GM23338 (cell line): ENCODE measurements around the gene HIVEP1. TPM values are rescaled to one million over a fixed set of nuclear protein-coding genes. Genes with fewer than 3 reads are reported as not detected.

ENCODE experiments used
- ATAC-seq: fragments of 200-7000 bp; cut with Tn5 transposase; 3 replicates; pipeline ENCODE4 v1.9.1; 2020
- DNase-seq: peaks from one replicate; pipeline ENCODE4 v3.0.0-alpha.2; 2015; ENCODE audit warnings: low spot score
- H2AFZ ChIP-seq: fragments of 200-600 bp; sonication (generic); 2 replicates; pipeline ENCODE4 v1.8.0; 2016; ENCODE audit warnings: antibody characterized with exemption, mild to moderate bottlenecking, moderate library complexity
- H3F3A ChIP-seq: fragments of 200-600 bp; sonication (generic); replicated peaks from 2 replicates; pipeline ENCODE4 v1.8.0; 2017; ENCODE audit warnings: antibody characterized with exemption, mixed run types, low read depth
- H3K27ac ChIP-seq: fragments of 200-600 bp; sonication (generic); 2 replicates; pipeline ENCODE4 v1.6.1; 2016; ENCODE audit warnings: low read depth
- H3K27me3 ChIP-seq: fragments of 200-600 bp; sonication (generic); 2 replicates; pipeline ENCODE4 v1.8.0; 2016; ENCODE audit warnings: mild to moderate bottlenecking, mixed run types, moderate library complexity; ENCODE audit not compliant: insufficient read depth
- H3K36me3 ChIP-seq: fragments of 200-600 bp; sonication (generic); 2 replicates; pipeline ENCODE4 v1.8.0; 2016; ENCODE audit warnings: mild to moderate bottlenecking; ENCODE audit not compliant: insufficient read depth
- H3K4me1 ChIP-seq: fragments of 200-600 bp; sonication (generic); 2 replicates; pipeline ENCODE4 v1.8.0; 2016; ENCODE audit warnings: mild to moderate bottlenecking, moderate library complexity; ENCODE audit not compliant: insufficient read depth
- H3K4me2 ChIP-seq: fragments of 200-600 bp; sonication (generic); 2 replicates; pipeline ENCODE4 v1.7.1; 2017; ENCODE audit warnings: mixed run types
- H3K4me3 ChIP-seq: fragments of 200-600 bp; sonication (generic); 2 replicates; pipeline ENCODE4 v1.6.1; 2016; ENCODE audit warnings: mixed run types
- H3K79me2 ChIP-seq: fragments of 200-600 bp; sonication (generic); replicated peaks from 2 replicates; pipeline ENCODE4 v1.8.0; 2017; ENCODE audit warnings: mild to moderate bottlenecking; ENCODE audit not compliant: insufficient read depth
- H3K9me2 ChIP-seq: fragments of 200-600 bp; sonication (generic); 2 replicates; pipeline ENCODE4 v1.8.0; 2017; ENCODE audit not compliant: insufficient read depth
- H4K20me1 ChIP-seq: fragments of 200-600 bp; sonication (generic); replicated peaks from 2 replicates; pipeline ENCODE4 v1.8.0; 2017; ENCODE audit warnings: mild to moderate bottlenecking; ENCODE audit not compliant: insufficient read depth
- H3K27ac Mint-ChIP-seq: 2 replicates; pipeline ENCODE4 v1.8.0; 2020; ENCODE audit warnings: inconsistent platforms, mild to moderate bottlenecking, moderate library complexity, mixed read lengths
- H3K27me3 Mint-ChIP-seq: 3 replicates; pipeline ENCODE4 v1.8.0; 2022; ENCODE audit warnings: low read depth, mild to moderate bottlenecking, moderate library complexity, mixed read lengths, inconsistent platforms; ENCODE audit not compliant: insufficient read depth, poor library complexity
- H3K36me3 Mint-ChIP-seq: 3 replicates; pipeline ENCODE4 v1.8.0; 2021; ENCODE audit warnings: low read depth, mild to moderate bottlenecking, inconsistent platforms, moderate library complexity, mixed read lengths
- H3K4me1 Mint-ChIP-seq: 3 replicates; pipeline ENCODE4 v1.8.0; 2020; ENCODE audit warnings: mild to moderate bottlenecking, inconsistent platforms, mixed read lengths
- H3K4me3 Mint-ChIP-seq: 3 replicates; pipeline ENCODE4 v1.8.0; 2021; ENCODE audit warnings: moderate library complexity, mild to moderate bottlenecking, inconsistent platforms, mixed read lengths
- H3K9me3 Mint-ChIP-seq: 3 replicates; pipeline ENCODE4 v1.8.0; 2020; ENCODE audit warnings: moderate library complexity, mild to moderate bottlenecking, inconsistent platforms, mixed read lengths
- CREB1 ChIP-seq: fragments of 250-450 bp; sonication (Bioruptor Pico); IDR thresholded peaks from 2 replicates; pipeline ENCODE4 v1.5.0; 2020; ENCODE audit warnings: low read depth, mild to moderate bottlenecking, moderate library complexity
- ETS1 ChIP-seq: IDR thresholded peaks from 2 replicates; pipeline ENCODE4 v1.6.1; 2016; ENCODE audit warnings: antibody characterized with exemption
- EZH2 ChIP-seq: fragments of 200-600 bp; sonication (generic); IDR thresholded peaks from one replicate; pipeline ENCODE4 v1.8.0; 2017; ENCODE audit warnings: antibody characterized with exemption, mild to moderate bottlenecking, low read depth; ENCODE audit not compliant: unreplicated experiment
- EZH2phosphoT487 ChIP-seq: fragments of 200-600 bp; sonication (generic); IDR thresholded peaks from one replicate; pipeline ENCODE4 v1.8.1; 2018; ENCODE audit warnings: antibody characterized with exemption; ENCODE audit not compliant: unreplicated experiment
- JUNB ChIP-seq: IDR thresholded peaks from one replicate; pipeline ENCODE4 v1.6.1; 2016; ENCODE audit warnings: antibody characterized with exemption; ENCODE audit not compliant: unreplicated experiment
- NANOG ChIP-seq: IDR thresholded peaks from 2 replicates; pipeline ENCODE4 v1.6.1; 2016; ENCODE audit warnings: antibody characterized with exemption, borderline replicate concordance
- POLR2AphosphoS5 ChIP-seq: IDR thresholded peaks from 2 replicates; pipeline ENCODE4 v1.6.1; 2016; ENCODE audit warnings: antibody characterized with exemption, low read depth
- STAT1 ChIP-seq: IDR thresholded peaks from one replicate; pipeline ENCODE4 v1.6.1; 2016; ENCODE audit warnings: antibody characterized with exemption; ENCODE audit not compliant: unreplicated experiment
- ZNF331 ChIP-seq: fragments of 250-450 bp; sonication (Bioruptor Pico); IDR thresholded peaks from 2 replicates; pipeline ENCODE4 v1.5.0; 2020; ENCODE audit warnings: low read depth, mild to moderate bottlenecking, moderate library complexity
- ZNF462 ChIP-seq: fragments of 250-450 bp; sonication (Bioruptor Pico); IDR thresholded peaks from 2 replicates; pipeline ENCODE4 v1.5.0; 2020; ENCODE audit warnings: mild to moderate bottlenecking, moderate library complexity
- polyA plus RNA-seq: library from polyadenylated mRNA; unstranded; fragments of >200 nt; fragmentation: Nextera tagmentation; extraction: Ambion mirVana; gene quantifications from 2 replicates; pipeline ENCODE4 v1.2.1, GENCODE V29; 2016
- total RNA-seq: library from RNA; depleted of rRNA; stranded (reverse); fragments of >200 nt; shearing (Covaris generic); gene quantifications from 2 replicates; pipeline ENCODE4 v1.2.3, GENCODE V29; 2014
- TF ChIP-seq, protein P1 (sequence below), 2 experiments: fragments of 200-600 bp in 1 of 2; sonication (generic) in 1 of 2; conservative IDR thresholded peaks; 2 replicates each; pipeline versions ENCODE4 v1.5.1 to v1.6.1; 2016 to 2017; ENCODE audit warnings: antibody characterized with exemption in 2 of 2, low read depth in 2 of 2, mild to moderate bottlenecking in 2 of 2, moderate library complexity in 1 of 2

Gene HIVEP1
- total and polyA plus RNA-seq, 2 experiments from 2014 or later = 10.1 to 21.7 TPM

DNA sequence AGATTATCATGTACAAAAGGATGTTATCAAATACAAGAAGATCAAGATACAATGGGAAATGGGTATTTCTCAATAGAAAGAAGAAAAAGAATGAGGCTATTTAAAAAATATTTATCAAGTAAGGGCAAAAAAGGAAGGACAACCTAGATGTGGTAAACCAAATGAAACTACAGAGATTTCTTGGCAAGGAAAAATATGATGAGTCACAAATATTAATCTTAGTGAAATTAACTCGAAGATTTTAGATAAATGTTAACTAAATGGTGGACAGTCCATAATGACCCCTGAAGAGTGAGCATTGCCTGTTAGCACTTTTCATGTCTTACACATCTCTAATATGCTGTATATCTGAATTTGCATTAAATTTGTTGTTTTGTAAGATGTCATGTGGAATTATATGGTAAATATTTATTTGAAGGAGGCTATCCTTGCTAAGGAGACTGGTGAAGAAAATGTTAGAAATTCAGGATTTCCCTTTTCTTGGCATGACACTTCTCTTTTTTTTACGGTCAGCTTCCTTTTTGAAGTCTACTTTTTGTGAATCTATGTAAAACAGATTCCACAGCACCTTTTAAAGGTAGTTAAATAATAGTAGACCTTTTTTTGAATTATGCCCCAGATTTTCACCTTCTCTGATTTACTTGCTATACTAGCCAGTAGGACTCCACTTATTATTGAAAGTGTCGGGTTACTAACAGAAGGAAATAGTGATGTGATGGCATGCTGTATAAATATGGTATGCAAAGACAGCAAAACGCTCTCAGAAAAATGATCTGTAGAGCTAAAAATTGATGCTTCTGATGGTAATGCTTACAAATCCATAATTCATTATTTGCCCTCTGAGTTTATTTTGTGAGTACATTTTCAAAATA lies 120.5 kb downstream of the HIVEP1 start (continued):
- TF ChIP-seq, protein P1, sequence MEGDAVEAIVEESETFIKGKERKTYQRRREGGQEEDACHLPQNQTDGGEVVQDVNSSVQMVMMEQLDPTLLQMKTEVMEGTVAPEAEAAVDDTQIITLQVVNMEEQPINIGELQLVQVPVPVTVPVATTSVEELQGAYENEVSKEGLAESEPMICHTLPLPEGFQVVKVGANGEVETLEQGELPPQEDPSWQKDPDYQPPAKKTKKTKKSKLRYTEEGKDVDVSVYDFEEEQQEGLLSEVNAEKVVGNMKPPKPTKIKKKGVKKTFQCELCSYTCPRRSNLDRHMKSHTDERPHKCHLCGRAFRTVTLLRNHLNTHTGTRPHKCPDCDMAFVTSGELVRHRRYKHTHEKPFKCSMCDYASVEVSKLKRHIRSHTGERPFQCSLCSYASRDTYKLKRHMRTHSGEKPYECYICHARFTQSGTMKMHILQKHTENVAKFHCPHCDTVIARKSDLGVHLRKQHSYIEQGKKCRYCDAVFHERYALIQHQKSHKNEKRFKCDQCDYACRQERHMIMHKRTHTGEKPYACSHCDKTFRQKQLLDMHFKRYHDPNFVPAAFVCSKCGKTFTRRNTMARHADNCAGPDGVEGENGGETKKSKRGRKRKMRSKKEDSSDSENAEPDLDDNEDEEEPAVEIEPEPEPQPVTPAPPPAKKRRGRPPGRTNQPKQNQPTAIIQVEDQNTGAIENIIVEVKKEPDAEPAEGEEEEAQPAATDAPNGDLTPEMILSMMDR (conservative IDR thresholded peaks at IDR 0.05; ENCODE audit: low read depth in 2 of 2) = no peak
- TF ChIP-seq JUNB (no peak), ZNF462 (CRISPR knock-in tag) (no peak), ZNF331 (no peak), CREB1 (CRISPR knock-in tag) (no peak), POLR2AphosphoS5 (no peak)

GRCh38 chr6:12134581-12134980 lies 122.5 kb downstream of the HIVEP1 start:
- no peaks in the 10 kb centered on the region for H3K79me2 ChIP-seq
- no peaks in the 10 kb centered on the region for H3K4me1 ChIP-seq
- no peak overlapping the region for H3K4me2 ChIP-seq
- peaks cover 17% of the 10 kb centered on the region for H3K9me3 Mint-ChIP-seq
- peaks cover 13% of the 10 kb centered on the region; the same call in 1 of the 2 replicates for H3K36me3 ChIP-seq
- H2AFZ ChIP-seq = no peak overlapping the region
- DNase-seq (no peak), ATAC-seq (no peak)
- H3K27ac ChIP-seq = no peak overlapping the region
- H4K20me1 ChIP-seq = no peaks in the 10 kb centered on the region
- H3K4me3 ChIP-seq = no peak overlapping the region
- H3K27me3 ChIP-seq = no peaks in the 10 kb centered on the region
- no peak overlapping the region for H3K4me3 Mint-ChIP-seq
- no peaks in the 10 kb centered on the region for H3K9me2 ChIP-seq
- no peaks in the 10 kb centered on the region for H3F3A ChIP-seq
- H3K27me3 Mint-ChIP-seq = peaks cover 1% of the 10 kb centered on the region
- no peaks in the 10 kb centered on the region for H3K4me1 Mint-ChIP-seq
- H3K36me3 Mint-ChIP-seq = peaks cover 46% of the 10 kb centered on the region
- TF ChIP-seq EZH2phosphoT487 = no peak
- no peak for TF ChIP-seq EZH2
- TF ChIP-seq ETS1 = no peak
- TF ChIP-seq ZNF331 = no peak
- TF ChIP-seq NANOG = no peak
- TF ChIP-seq STAT1 = no peak
- H3K27ac Mint-ChIP-seq = no peak overlapping the region
